Central memory CD8-positive, alpha-beta T cell (primary cell): ENCODE results near the gene PRKAG2.
"Not testable (repeated sequence)": the region's sequence is repeated elsewhere in the genome, so short reads cannot be mapped to it uniquely, and the experiment has no call there.

Source experiments
- ATAC-seq: fragments of 150-1000 bp; cut with Tn5 transposase; replicated peaks from 2 replicates; pipeline ENCODE4 v1.10.0; 2022; ENCODE audit warnings: mild to moderate bottlenecking, moderate FRiP score, moderate number of reproducible peaks; ENCODE audit not compliant: poor library complexity, severe bottlenecking; ENCODE audit errors: extremely low read depth
- DNase-seq, 2 donors: peaks; one replicate each; pipeline ENCODE4 v3.0.0; 2021; ENCODE audit warnings: low spot score in 2 of 2
- H3K27ac Mint-ChIP-seq: one replicate; pipeline ENCODE4 v1.8.0; 2022; ENCODE audit warnings: low read depth, mild to moderate bottlenecking, moderate library complexity, mixed read lengths
- H3K27me3 Mint-ChIP-seq: one replicate; pipeline ENCODE4 v1.8.0; 2022; ENCODE audit warnings: mixed read lengths
- H3K36me3 Mint-ChIP-seq: one replicate; pipeline ENCODE4 v1.8.0; 2022; ENCODE audit warnings: mild to moderate bottlenecking, moderate library complexity, mixed read lengths; ENCODE audit not compliant: insufficient read depth
- H3K4me1 Mint-ChIP-seq: one replicate; pipeline ENCODE4 v1.8.0; 2022; ENCODE audit warnings: mixed read lengths
- H3K4me3 Mint-ChIP-seq: one replicate; pipeline ENCODE4 v1.8.0; 2022; ENCODE audit warnings: mild to moderate bottlenecking, moderate library complexity, mixed read lengths
- H3K9me3 Mint-ChIP-seq: one replicate; pipeline ENCODE4 v1.8.0; 2022; ENCODE audit warnings: mixed read lengths

The PRKAG2 gene

DNA sequence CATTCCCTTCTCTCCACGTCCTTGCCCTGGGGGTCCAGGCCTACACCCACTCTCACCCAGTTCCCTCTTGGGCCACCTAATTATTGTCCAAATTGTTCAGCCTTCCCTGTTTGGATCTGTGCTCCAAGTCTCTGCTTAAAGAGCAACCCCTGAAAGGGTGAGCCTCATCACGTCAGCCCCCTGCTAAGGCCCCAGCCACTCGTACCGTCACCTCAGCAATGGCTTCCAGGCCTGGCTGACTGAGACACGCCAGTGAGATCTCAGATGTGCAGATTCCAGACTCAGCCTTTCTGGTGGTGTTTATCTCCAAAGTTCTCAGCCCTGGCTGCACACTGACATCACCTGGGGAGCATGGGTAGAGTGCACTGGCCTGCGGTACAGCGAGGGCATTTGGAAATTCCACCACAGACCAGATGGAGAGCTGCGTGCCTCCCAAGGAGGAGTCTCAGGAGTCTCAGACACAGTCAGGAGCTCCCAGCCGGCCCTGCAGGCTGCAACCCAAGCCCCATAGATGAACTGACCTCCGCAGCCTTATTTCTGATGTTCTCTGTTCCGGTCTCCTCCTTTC lies 87.5 kb downstream of the PRKAG2 start:
- no peak for ATAC-seq
- DNase-seq: no peak

DNA sequence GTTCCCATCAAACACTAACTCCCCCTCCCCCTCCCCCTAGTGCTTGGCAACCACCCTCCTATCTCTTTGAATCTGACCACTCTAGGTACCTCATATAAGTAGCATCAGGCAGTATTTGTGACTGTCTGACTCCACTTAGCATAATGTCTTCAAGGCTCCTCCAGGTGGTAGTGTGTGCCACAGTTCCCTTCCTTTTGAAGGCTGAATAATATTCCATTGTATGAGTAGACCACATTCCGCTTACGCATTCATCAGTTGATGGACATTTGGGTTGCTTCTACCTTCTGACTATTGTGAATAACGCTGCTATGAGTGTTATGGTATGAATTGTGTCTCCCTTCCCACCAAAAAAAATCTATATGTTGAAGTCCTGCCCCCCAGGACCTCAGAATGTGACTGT lies 89.6 kb downstream of the PRKAG2 start:
- ATAC-seq (no peak), DNase-seq (no peak)
- no peaks in the 10 kb centered on the region for H3K27me3 Mint-ChIP-seq
- no peak overlapping the region for H3K27ac Mint-ChIP-seq
- H3K4me1 Mint-ChIP-seq: peaks cover 21% of the 10 kb centered on the region
- no peaks in the 10 kb centered on the region for H3K9me3 Mint-ChIP-seq
- peaks cover 6% of the 10 kb centered on the region for H3K36me3 Mint-ChIP-seq
- no peak overlapping the region for H3K4me3 Mint-ChIP-seq

More for the DNA sequence above, 87.5 kb downstream of the PRKAG2 start:
- Mint-ChIP-seq H3K4me1 (peaks cover 11% of the 10 kb centered on the region), H3K4me3 (no peak overlapping the region), H3K27ac (peak overlapping the region; percentile 63), H3K36me3 (peaks cover 5% of the 10 kb centered on the region), H3K27me3 (no peaks in the 10 kb centered on the region), H3K9me3 (no peaks in the 10 kb centered on the region)

DNA sequence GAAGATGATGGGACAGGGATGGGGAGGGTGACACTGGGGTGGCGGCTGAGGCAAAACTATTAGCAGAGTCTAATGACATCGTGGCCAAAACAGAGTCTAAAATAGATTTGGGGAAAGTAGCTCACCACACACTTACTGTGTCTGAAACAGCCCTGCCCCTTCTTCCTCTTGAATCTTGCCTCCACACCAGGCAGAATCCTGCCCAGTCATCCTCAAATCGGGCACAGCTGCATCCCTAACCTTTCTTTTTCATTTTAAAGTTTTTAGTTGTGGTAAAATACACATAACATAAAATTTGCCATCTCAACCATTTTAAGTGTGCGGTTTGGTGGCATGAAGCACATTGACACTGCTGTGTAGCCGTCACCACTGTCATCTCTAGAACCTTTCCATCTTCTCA lies 90.0 kb downstream of the PRKAG2 start:
- DNase-seq: no peak
- no peak for ATAC-seq
- Mint-ChIP-seq H3K4me1 (peaks cover 22% of the 10 kb centered on the region), H3K27me3 (no peaks in the 10 kb centered on the region), H3K27ac (no peak overlapping the region), H3K9me3 (no peaks in the 10 kb centered on the region), H3K4me3 (no peak overlapping the region), H3K36me3 (peaks cover 6% of the 10 kb centered on the region)

GRCh38 chr7:151786241-151786640 lies 90.7 kb downstream of the PRKAG2 start:
- ATAC-seq (no peak), DNase-seq (no peak)
- peaks cover 22% of the 10 kb centered on the region for H3K4me1 Mint-ChIP-seq
- H3K4me3 Mint-ChIP-seq: no peak overlapping the region
- no peaks in the 10 kb centered on the region for H3K27me3 Mint-ChIP-seq
- H3K27ac Mint-ChIP-seq: no peak overlapping the region
- H3K9me3 Mint-ChIP-seq: no peaks in the 10 kb centered on the region
- H3K36me3 Mint-ChIP-seq: peaks cover 6% of the 10 kb centered on the region

- DNase-seq: no peak
- Mint-ChIP-seq H3K27me3 (no peaks in the 10 kb centered on the region), H3K27ac (no peak overlapping the region), H3K4me3 (no peak overlapping the region), H3K9me3 (no peaks in the 10 kb centered on the region), H3K4me1 (peaks cover 22% of the 10 kb centered on the region), H3K36me3 (peaks cover 9% of the 10 kb centered on the region)
- no peak for ATAC-seq
Measured at GRCh38 chr7:151785681-151785965, 91.3 kb downstream of the PRKAG2 start.

GRCh38 chr7:151784853-151785680 lies 91.8 kb downstream of the PRKAG2 start:
- ATAC-seq (no peak), DNase-seq (no peak)
- H3K4me3 Mint-ChIP-seq: no peak overlapping the region
- H3K9me3 Mint-ChIP-seq: no peaks in the 10 kb centered on the region
- peaks cover 18% of the 10 kb centered on the region for H3K4me1 Mint-ChIP-seq
- peaks cover 9% of the 10 kb centered on the region for H3K36me3 Mint-ChIP-seq
- H3K27me3 Mint-ChIP-seq: no peaks in the 10 kb centered on the region
- H3K27ac Mint-ChIP-seq: no peak overlapping the region

GRCh38 chr7:151783958-151784575 lies 92.8 kb downstream of the PRKAG2 start:
- Mint-ChIP-seq H3K27ac (no peak overlapping the region), H3K4me3 (no peak overlapping the region), H3K36me3 (peaks cover 9% of the 10 kb centered on the region), H3K4me1 (peaks cover 18% of the 10 kb centered on the region), H3K9me3 (no peaks in the 10 kb centered on the region), H3K27me3 (no peaks in the 10 kb centered on the region)
- DNase-seq: no peak
- no peak for ATAC-seq

DNA sequence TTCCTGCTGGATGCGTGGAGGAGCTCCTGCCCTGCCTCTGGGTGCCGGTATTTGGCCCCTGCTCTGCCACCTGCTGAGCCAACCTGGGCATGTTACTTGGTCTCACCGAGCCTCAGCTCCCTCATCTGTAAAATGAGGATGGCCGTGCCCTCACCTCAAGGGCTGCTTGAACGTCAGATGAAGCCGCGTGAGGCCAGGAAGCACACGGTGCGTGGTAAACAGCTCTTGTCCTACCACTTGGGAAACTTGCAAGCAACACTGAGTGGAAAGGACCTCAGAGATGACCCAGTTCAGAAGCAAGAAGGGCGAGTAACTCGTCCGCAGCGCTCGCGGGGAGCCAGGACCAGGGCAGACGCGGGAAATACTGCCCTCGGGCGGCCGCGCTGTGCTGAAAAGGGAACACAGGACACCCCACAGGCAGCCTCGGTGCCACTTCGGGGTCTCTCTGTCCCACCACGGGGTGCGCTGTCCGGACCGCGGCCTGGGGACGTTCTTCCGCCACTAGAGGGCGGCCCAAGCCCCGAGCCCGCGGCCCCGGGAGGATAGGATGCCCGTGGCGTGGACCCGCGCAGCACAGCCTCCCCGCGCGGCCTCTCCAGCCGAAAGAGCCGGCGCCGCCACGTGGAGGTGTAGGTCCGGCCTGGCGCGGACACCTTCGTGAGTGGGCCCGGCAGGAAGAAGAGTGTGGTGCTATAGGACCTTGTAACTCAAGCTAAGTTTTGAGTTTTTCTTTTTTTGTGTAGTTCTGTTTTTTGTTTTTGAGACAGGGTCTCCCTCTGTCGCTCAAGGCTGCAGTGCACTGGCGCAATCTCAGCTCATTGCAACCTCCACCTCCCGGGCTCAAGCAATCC lies 94.1 kb downstream of the PRKAG2 start:
- no peaks in the 10 kb centered on the region for H3K27me3 Mint-ChIP-seq
- DNase-seq (peak; percentile 44 to 51), ATAC-seq (peak; percentile 89)
- peaks cover 11% of the 10 kb centered on the region for H3K36me3 Mint-ChIP-seq
- H3K27ac Mint-ChIP-seq: peak overlapping the region; percentile 85
- H3K4me3 Mint-ChIP-seq: peak overlapping the region; percentile 79
- peaks cover 16% of the 10 kb centered on the region for H3K4me1 Mint-ChIP-seq
- no peaks in the 10 kb centered on the region for H3K9me3 Mint-ChIP-seq

DNA sequence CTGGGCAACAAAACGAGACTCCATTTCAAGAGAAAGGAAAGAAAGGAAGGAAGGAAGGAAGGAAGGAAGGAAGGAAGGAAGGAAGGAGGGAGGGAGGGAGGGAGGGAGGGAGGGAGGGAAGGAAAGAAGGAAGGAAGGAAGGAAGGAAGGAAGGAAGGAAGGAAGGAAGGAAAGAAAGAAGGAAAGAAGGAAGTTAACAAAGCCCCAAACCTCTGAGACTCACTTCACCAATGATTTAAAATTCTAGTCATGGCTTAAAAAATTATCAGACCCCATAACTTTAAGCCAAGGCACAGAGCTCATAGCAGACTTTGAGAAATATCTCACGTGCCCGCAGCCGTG lies 94.7 kb downstream of the PRKAG2 start:
- H3K36me3 Mint-ChIP-seq, H3K9me3 Mint-ChIP-seq, DNase-seq, ATAC-seq, H3K27me3 Mint-ChIP-seq: not testable (repeated sequence)
- Mint-ChIP-seq H3K27ac (peak overlapping the region; percentile 85), H3K4me3 (peak overlapping the region; percentile 79), H3K4me1 (peaks cover 16% of the 10 kb centered on the region)

GRCh38 chr7:151781161-151781845 lies 95.6 kb downstream of the PRKAG2 start:
- no peaks in the 10 kb centered on the region for H3K9me3 Mint-ChIP-seq
- H3K27ac Mint-ChIP-seq: no peak overlapping the region
- DNase-seq (no peak), ATAC-seq (no peak)
- peaks cover 10% of the 10 kb centered on the region for H3K36me3 Mint-ChIP-seq
- H3K27me3 Mint-ChIP-seq: no peaks in the 10 kb centered on the region
- H3K4me1 Mint-ChIP-seq: peaks cover 16% of the 10 kb centered on the region
- H3K4me3 Mint-ChIP-seq: no peak overlapping the region

GRCh38 chr7:151780631-151781030 lies 96.3 kb downstream of the PRKAG2 start:
- Mint-ChIP-seq H3K4me3 (no peak overlapping the region), H3K4me1 (peaks cover 16% of the 10 kb centered on the region), H3K27me3 (no peaks in the 10 kb centered on the region), H3K27ac (no peak overlapping the region), H3K9me3 (no peaks in the 10 kb centered on the region), H3K36me3 (peaks cover 10% of the 10 kb centered on the region)
- ATAC-seq (no peak), DNase-seq (no peak)

DNA sequence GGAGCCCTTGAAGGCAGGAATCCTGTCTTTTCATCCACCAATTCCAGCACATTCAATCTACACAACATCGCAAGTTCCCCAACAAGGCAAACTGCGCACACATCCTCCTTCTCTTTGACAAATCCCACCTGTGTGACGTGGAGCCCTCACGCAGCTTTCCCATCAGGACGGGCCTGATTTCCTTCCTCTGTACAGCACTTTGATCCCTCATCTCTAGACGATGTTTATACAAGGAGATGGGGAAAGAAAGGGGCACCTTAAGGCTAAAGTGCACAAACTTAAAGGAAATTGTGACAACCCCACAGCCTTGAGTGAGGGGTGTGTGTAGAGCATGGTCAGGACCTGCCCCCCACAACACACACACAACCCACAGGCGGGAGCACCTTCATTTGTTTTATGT lies 97.2 kb downstream of the PRKAG2 start:
- H3K4me1 Mint-ChIP-seq: peaks cover 16% of the 10 kb centered on the region
- no peak overlapping the region for H3K27ac Mint-ChIP-seq
- no peaks in the 10 kb centered on the region for H3K27me3 Mint-ChIP-seq
- ATAC-seq (no peak), DNase-seq (no peak)
- H3K36me3 Mint-ChIP-seq: peaks cover 8% of the 10 kb centered on the region
- no peak overlapping the region for H3K4me3 Mint-ChIP-seq
- H3K9me3 Mint-ChIP-seq: no peaks in the 10 kb centered on the region
